GM23338 (cell line): ENCODE results near the gene ADGRV1. TPM values are rescaled to one million over a fixed set of nuclear protein-coding genes. Genes with fewer than 3 reads are reported as not detected.

ENCODE experiments used
- ATAC-seq: fragments of 200-7000 bp; cut with Tn5 transposase; 3 replicates; pipeline ENCODE4 v1.9.1; 2020
- DNase-seq: peaks from one replicate; pipeline ENCODE4 v3.0.0-alpha.2; 2015; ENCODE audit warnings: low spot score
- H2AFZ ChIP-seq: fragments of 200-600 bp; sonication (generic); 2 replicates; pipeline ENCODE4 v1.8.0; 2016; ENCODE audit warnings: antibody characterized with exemption, mild to moderate bottlenecking, moderate library complexity
- H3F3A ChIP-seq: fragments of 200-600 bp; sonication (generic); replicated peaks from 2 replicates; pipeline ENCODE4 v1.8.0; 2017; ENCODE audit warnings: antibody characterized with exemption, mixed run types, low read depth
- H3K27ac ChIP-seq: fragments of 200-600 bp; sonication (generic); 2 replicates; pipeline ENCODE4 v1.6.1; 2016; ENCODE audit warnings: low read depth
- H3K27me3 ChIP-seq: fragments of 200-600 bp; sonication (generic); 2 replicates; pipeline ENCODE4 v1.8.0; 2016; ENCODE audit warnings: mild to moderate bottlenecking, mixed run types, moderate library complexity; ENCODE audit not compliant: insufficient read depth
- H3K36me3 ChIP-seq: fragments of 200-600 bp; sonication (generic); 2 replicates; pipeline ENCODE4 v1.8.0; 2016; ENCODE audit warnings: mild to moderate bottlenecking; ENCODE audit not compliant: insufficient read depth
- H3K4me1 ChIP-seq: fragments of 200-600 bp; sonication (generic); 2 replicates; pipeline ENCODE4 v1.8.0; 2016; ENCODE audit warnings: mild to moderate bottlenecking, moderate library complexity; ENCODE audit not compliant: insufficient read depth
- H3K4me2 ChIP-seq: fragments of 200-600 bp; sonication (generic); 2 replicates; pipeline ENCODE4 v1.7.1; 2017; ENCODE audit warnings: mixed run types
- H3K4me3 ChIP-seq: fragments of 200-600 bp; sonication (generic); 2 replicates; pipeline ENCODE4 v1.6.1; 2016; ENCODE audit warnings: mixed run types
- H3K79me2 ChIP-seq: fragments of 200-600 bp; sonication (generic); replicated peaks from 2 replicates; pipeline ENCODE4 v1.8.0; 2017; ENCODE audit warnings: mild to moderate bottlenecking; ENCODE audit not compliant: insufficient read depth
- H3K9me2 ChIP-seq: fragments of 200-600 bp; sonication (generic); 2 replicates; pipeline ENCODE4 v1.8.0; 2017; ENCODE audit not compliant: insufficient read depth
- H4K20me1 ChIP-seq: fragments of 200-600 bp; sonication (generic); replicated peaks from 2 replicates; pipeline ENCODE4 v1.8.0; 2017; ENCODE audit warnings: mild to moderate bottlenecking; ENCODE audit not compliant: insufficient read depth
- H3K27ac Mint-ChIP-seq: 2 replicates; pipeline ENCODE4 v1.8.0; 2020; ENCODE audit warnings: inconsistent platforms, mild to moderate bottlenecking, moderate library complexity, mixed read lengths
- H3K27me3 Mint-ChIP-seq: 3 replicates; pipeline ENCODE4 v1.8.0; 2022; ENCODE audit warnings: low read depth, mild to moderate bottlenecking, moderate library complexity, mixed read lengths, inconsistent platforms; ENCODE audit not compliant: insufficient read depth, poor library complexity
- H3K36me3 Mint-ChIP-seq: 3 replicates; pipeline ENCODE4 v1.8.0; 2021; ENCODE audit warnings: low read depth, mild to moderate bottlenecking, inconsistent platforms, moderate library complexity, mixed read lengths
- H3K4me1 Mint-ChIP-seq: 3 replicates; pipeline ENCODE4 v1.8.0; 2020; ENCODE audit warnings: mild to moderate bottlenecking, inconsistent platforms, mixed read lengths
- H3K4me3 Mint-ChIP-seq: 3 replicates; pipeline ENCODE4 v1.8.0; 2021; ENCODE audit warnings: moderate library complexity, mild to moderate bottlenecking, inconsistent platforms, mixed read lengths
- H3K9me3 Mint-ChIP-seq: 3 replicates; pipeline ENCODE4 v1.8.0; 2020; ENCODE audit warnings: moderate library complexity, mild to moderate bottlenecking, inconsistent platforms, mixed read lengths
- CREB1 ChIP-seq: fragments of 250-450 bp; sonication (Bioruptor Pico); IDR thresholded peaks from 2 replicates; pipeline ENCODE4 v1.5.0; 2020; ENCODE audit warnings: low read depth, mild to moderate bottlenecking, moderate library complexity
- EZH2 ChIP-seq: fragments of 200-600 bp; sonication (generic); IDR thresholded peaks from one replicate; pipeline ENCODE4 v1.8.0; 2017; ENCODE audit warnings: antibody characterized with exemption, mild to moderate bottlenecking, low read depth; ENCODE audit not compliant: unreplicated experiment
- EZH2phosphoT487 ChIP-seq: fragments of 200-600 bp; sonication (generic); IDR thresholded peaks from one replicate; pipeline ENCODE4 v1.8.1; 2018; ENCODE audit warnings: antibody characterized with exemption; ENCODE audit not compliant: unreplicated experiment
- JUNB ChIP-seq: IDR thresholded peaks from one replicate; pipeline ENCODE4 v1.6.1; 2016; ENCODE audit warnings: antibody characterized with exemption; ENCODE audit not compliant: unreplicated experiment
- NANOG ChIP-seq: IDR thresholded peaks from 2 replicates; pipeline ENCODE4 v1.6.1; 2016; ENCODE audit warnings: antibody characterized with exemption, borderline replicate concordance
- POLR2AphosphoS5 ChIP-seq: IDR thresholded peaks from 2 replicates; pipeline ENCODE4 v1.6.1; 2016; ENCODE audit warnings: antibody characterized with exemption, low read depth
- ZNF114 ChIP-seq: fragments of 250-450 bp; sonication (Bioruptor Pico); IDR thresholded peaks from 2 replicates; pipeline ENCODE4 v1.5.0; 2020; ENCODE audit warnings: mild to moderate bottlenecking, moderate library complexity
- polyA plus RNA-seq: library from polyadenylated mRNA; unstranded; fragments of >200 nt; fragmentation: Nextera tagmentation; extraction: Ambion mirVana; gene quantifications from 2 replicates; pipeline ENCODE4 v1.2.1, GENCODE V29; 2016
- total RNA-seq: library from RNA; depleted of rRNA; stranded (reverse); fragments of >200 nt; shearing (Covaris generic); gene quantifications from 2 replicates; pipeline ENCODE4 v1.2.3, GENCODE V29; 2014
- TF ChIP-seq, protein P1 (sequence below): IDR thresholded peaks from one replicate; pipeline ENCODE4 v1.6.1; 2018; ENCODE audit warnings: antibody characterized with exemption; ENCODE audit not compliant: unreplicated experiment
- TF ChIP-seq, protein P2 (sequence below), 2 experiments: fragments of 200-600 bp in 1 of 2; sonication (generic) in 1 of 2; conservative IDR thresholded peaks; 2 replicates each; pipeline versions ENCODE4 v1.5.1 to v1.6.1; 2016 to 2017; ENCODE audit warnings: antibody characterized with exemption in 2 of 2, low read depth in 2 of 2, mild to moderate bottlenecking in 2 of 2, moderate library complexity in 1 of 2
- TF ChIP-seq, protein P3 (sequence below): fragments of 250-450 bp; sonication (Bioruptor Pico); IDR thresholded peaks from 2 replicates; pipeline ENCODE4 v1.5.0; 2020; ENCODE audit warnings: mild to moderate bottlenecking, moderate library complexity
- TF ChIP-seq, protein P4 (sequence below): IDR thresholded peaks from 2 replicates; pipeline ENCODE4 v1.6.1; 2016; ENCODE audit warnings: antibody characterized with exemption

Gene ADGRV1
- total and polyA plus RNA-seq, 2 experiments from 2014 or later = 46.1 to 149 TPM

DNA sequence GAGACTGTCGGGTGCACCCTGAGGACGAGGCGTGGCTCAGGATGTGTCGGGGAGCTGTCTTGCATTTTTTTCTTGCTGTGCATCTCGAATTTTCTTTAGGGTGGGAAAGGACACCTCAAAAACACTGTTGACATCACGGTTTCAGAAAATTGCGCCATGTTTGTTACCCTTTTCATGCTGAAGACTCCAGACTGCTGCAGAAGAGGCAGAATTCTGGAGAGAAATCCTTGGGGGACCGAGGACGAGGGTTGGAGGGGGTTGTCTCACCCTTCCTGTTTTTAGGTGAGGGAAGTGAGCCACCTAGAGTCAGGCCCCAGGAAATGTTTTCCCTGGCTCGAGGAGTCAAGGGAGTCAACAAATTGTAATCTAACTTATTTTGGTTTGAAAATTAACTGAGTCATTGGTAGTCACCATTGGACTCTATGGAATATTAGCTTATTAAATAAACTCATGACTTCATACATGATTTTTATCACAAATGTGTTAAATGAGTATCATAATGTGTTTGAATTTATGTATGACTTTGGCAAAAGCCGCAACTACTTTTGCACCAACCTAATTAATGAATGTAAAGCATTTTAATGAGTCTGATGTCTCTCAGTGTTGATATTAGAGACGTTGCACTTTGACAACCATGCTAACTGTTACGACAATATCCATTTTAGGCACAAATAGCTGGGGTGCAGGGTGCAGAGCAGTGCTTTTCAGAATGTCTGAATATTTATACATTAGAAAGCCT is 28.5 kb upstream of the ADGRV1 start (continued):
- TF ChIP-seq EZH2 = no peak
- TF ChIP-seq POLR2AphosphoS5 = no peak
- TF ChIP-seq, protein P1, sequence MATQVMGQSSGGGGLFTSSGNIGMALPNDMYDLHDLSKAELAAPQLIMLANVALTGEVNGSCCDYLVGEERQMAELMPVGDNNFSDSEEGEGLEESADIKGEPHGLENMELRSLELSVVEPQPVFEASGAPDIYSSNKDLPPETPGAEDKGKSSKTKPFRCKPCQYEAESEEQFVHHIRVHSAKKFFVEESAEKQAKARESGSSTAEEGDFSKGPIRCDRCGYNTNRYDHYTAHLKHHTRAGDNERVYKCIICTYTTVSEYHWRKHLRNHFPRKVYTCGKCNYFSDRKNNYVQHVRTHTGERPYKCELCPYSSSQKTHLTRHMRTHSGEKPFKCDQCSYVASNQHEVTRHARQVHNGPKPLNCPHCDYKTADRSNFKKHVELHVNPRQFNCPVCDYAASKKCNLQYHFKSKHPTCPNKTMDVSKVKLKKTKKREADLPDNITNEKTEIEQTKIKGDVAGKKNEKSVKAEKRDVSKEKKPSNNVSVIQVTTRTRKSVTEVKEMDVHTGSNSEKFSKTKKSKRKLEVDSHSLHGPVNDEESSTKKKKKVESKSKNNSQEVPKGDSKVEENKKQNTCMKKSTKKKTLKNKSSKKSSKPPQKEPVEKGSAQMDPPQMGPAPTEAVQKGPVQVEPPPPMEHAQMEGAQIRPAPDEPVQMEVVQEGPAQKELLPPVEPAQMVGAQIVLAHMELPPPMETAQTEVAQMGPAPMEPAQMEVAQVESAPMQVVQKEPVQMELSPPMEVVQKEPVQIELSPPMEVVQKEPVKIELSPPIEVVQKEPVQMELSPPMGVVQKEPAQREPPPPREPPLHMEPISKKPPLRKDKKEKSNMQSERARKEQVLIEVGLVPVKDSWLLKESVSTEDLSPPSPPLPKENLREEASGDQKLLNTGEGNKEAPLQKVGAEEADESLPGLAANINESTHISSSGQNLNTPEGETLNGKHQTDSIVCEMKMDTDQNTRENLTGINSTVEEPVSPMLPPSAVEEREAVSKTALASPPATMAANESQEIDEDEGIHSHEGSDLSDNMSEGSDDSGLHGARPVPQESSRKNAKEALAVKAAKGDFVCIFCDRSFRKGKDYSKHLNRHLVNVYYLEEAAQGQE = no peak
- no peak for TF ChIP-seq NANOG
- TF ChIP-seq EZH2phosphoT487 = no peak
- TF ChIP-seq JUNB = no peak
- TF ChIP-seq, protein P2, sequence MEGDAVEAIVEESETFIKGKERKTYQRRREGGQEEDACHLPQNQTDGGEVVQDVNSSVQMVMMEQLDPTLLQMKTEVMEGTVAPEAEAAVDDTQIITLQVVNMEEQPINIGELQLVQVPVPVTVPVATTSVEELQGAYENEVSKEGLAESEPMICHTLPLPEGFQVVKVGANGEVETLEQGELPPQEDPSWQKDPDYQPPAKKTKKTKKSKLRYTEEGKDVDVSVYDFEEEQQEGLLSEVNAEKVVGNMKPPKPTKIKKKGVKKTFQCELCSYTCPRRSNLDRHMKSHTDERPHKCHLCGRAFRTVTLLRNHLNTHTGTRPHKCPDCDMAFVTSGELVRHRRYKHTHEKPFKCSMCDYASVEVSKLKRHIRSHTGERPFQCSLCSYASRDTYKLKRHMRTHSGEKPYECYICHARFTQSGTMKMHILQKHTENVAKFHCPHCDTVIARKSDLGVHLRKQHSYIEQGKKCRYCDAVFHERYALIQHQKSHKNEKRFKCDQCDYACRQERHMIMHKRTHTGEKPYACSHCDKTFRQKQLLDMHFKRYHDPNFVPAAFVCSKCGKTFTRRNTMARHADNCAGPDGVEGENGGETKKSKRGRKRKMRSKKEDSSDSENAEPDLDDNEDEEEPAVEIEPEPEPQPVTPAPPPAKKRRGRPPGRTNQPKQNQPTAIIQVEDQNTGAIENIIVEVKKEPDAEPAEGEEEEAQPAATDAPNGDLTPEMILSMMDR (conservative IDR thresholded peaks at IDR 0.05; ENCODE audit: low read depth in 2 of 2) = peak; percentile 79 to 87
- TF ChIP-seq CREB1 (CRISPR knock-in tag) = peak; percentile 30; the same call in 1 of the 2 replicates

DNA sequence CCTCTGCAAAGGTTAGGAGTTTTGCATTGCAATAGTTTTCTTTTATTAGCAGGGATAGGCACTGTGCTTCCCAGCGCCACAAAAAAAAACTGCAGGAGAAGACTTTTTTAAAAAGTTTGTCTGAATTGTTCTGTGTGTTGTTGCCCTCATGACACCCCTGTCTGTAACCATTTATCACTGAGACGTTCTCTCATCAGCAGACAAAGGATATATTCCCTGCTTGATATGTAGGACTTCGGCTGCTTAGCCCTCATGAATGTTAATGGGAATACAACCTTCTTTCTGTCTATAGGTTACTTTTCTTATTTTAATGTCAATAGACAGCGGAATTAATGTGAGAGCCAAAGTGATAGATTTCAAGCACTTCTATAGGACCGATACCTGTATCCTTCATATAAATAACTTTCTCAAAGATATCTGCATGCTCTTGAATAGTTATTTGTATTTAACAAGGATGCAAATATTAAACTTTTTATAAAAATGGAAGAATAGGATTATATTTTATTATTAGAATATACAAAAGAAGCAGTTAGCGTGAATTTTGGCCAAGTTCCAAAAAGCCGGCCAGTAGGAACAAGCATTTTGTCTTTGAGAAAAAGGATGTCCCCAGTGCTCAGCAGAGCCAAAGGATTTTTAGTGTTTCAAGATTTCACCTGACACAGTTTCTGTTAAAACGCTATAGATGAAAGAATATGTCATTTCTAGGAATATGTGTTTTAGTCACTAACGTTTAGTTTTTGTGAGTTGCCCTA is 27.7 kb upstream of the ADGRV1 start:
- peak overlapping the region; percentile 91 for H3K4me3 ChIP-seq
- TF ChIP-seq, protein P3, sequence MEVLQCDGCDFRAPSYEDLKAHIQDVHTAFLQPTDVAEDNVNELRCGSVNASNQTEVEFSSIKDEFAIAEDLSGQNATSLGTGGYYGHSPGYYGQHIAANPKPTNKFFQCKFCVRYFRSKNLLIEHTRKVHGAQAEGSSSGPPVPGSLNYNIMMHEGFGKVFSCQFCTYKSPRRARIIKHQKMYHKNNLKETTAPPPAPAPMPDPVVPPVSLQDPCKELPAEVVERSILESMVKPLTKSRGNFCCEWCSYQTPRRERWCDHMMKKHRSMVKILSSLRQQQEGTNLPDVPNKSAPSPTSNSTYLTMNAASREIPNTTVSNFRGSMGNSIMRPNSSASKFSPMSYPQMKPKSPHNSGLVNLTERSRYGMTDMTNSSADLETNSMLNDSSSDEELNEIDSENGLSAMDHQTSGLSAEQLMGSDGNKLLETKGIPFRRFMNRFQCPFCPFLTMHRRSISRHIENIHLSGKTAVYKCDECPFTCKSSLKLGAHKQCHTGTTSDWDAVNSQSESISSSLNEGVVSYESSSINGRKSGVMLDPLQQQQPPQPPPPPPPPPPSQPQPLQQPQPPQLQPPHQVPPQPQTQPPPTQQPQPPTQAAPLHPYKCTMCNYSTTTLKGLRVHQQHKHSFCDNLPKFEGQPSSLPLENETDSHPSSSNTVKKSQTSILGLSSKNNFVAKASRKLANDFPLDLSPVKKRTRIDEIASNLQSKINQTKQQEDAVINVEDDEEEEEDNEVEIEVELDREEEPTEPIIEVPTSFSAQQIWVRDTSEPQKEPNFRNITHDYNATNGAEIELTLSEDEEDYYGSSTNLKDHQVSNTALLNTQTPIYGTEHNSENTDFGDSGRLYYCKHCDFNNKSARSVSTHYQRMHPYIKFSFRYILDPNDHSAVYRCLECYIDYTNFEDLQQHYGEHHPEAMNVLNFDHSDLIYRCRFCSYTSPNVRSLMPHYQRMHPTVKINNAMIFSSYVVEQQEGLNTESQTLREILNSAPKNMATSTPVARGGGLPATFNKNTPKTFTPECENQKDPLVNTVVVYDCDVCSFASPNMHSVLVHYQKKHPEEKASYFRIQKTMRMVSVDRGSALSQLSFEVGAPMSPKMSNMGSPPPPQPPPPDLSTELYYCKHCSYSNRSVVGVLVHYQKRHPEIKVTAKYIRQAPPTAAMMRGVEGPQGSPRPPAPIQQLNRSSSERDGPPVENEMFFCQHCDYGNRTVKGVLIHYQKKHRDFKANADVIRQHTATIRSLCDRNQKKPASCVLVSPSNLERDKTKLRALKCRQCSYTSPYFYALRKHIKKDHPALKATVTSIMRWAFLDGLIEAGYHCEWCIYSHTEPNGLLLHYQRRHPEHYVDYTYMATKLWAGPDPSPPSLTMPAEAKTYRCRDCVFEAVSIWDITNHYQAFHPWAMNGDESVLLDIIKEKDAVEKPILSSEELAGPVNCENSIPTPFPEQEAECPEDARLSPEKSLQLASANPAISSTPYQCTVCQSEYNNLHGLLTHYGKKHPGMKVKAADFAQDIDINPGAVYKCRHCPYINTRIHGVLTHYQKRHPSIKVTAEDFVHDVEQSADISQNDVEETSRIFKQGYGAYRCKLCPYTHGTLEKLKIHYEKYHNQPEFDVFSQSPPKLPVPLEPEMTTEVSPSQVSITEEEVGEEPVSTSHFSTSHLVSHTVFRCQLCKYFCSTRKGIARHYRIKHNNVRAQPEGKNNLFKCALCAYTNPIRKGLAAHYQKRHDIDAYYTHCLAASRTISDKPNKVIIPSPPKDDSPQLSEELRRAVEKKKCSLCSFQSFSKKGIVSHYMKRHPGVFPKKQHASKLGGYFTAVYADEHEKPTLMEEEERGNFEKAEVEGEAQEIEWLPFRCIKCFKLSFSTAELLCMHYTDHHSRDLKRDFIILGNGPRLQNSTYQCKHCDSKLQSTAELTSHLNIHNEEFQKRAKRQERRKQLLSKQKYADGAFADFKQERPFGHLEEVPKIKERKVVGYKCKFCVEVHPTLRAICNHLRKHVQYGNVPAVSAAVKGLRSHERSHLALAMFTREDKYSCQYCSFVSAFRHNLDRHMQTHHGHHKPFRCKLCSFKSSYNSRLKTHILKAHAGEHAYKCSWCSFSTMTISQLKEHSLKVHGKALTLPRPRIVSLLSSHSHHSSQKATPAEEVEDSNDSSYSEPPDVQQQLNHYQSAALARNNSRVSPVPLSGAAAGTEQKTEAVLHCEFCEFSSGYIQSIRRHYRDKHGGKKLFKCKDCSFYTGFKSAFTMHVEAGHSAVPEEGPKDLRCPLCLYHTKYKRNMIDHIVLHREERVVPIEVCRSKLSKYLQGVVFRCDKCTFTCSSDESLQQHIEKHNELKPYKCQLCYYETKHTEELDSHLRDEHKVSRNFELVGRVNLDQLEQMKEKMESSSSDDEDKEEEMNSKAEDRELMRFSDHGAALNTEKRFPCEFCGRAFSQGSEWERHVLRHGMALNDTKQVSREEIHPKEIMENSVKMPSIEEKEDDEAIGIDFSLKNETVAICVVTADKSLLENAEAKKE (CRISPR knock-in tag) = no peak
- TF ChIP-seq, protein P4, sequence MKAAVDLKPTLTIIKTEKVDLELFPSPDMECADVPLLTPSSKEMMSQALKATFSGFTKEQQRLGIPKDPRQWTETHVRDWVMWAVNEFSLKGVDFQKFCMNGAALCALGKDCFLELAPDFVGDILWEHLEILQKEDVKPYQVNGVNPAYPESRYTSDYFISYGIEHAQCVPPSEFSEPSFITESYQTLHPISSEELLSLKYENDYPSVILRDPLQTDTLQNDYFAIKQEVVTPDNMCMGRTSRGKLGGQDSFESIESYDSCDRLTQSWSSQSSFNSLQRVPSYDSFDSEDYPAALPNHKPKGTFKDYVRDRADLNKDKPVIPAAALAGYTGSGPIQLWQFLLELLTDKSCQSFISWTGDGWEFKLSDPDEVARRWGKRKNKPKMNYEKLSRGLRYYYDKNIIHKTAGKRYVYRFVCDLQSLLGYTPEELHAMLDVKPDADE = no peak
- no peak for TF ChIP-seq ZNF114 (CRISPR knock-in tag)

More for the DNA sequence above, 27.7 kb upstream of the ADGRV1 start:
- Histone ChIP-seq H3F3A (no peaks in the 10 kb centered on the region), H3K9me2 (no peaks in the 10 kb centered on the region), H3K4me2 (peak overlapping the region; percentile 83), H3K79me2 (peaks cover 33% of the 10 kb centered on the region), H3K27ac (peak overlapping the region; percentile 90), H3K27me3 (no peaks in the 10 kb centered on the region), H2AFZ (no peak overlapping the region), H3K36me3 (no peaks in the 10 kb centered on the region), H4K20me1 (no peaks in the 10 kb centered on the region), H3K4me1 (peaks cover 25% of the 10 kb centered on the region)
- no peak for DNase-seq
- Mint-ChIP-seq H3K36me3 (no peaks in the 10 kb centered on the region; the same call in 1 of the 3 replicates), H3K9me3 (no peaks in the 10 kb centered on the region; the same call in 2 of the 3 replicates), H3K4me1 (peaks cover 32% of the 10 kb centered on the region), H3K27me3 (peaks cover 5% of the 10 kb centered on the region), H3K27ac (no peak overlapping the region), H3K4me3 (peak overlapping the region; percentile 97; the same call in 2 of the 3 replicates)
- no peak for ATAC-seq
